ENCODE results near the gene WWOX. TPM values are rescaled to one million over a fixed set of nuclear protein-coding genes. Genes with fewer than 3 reads are reported as not detected.

WWOX gene
- total RNA-seq, 1 experiment from 2014 or later = 35.6 TPM

- H3K9me2 ChIP-seq (ENCODE audit: insufficient read depth) = no peaks in the 10 kb centered on the region
- peaks cover 21% of the 10 kb centered on the region; the same call in 1 of the 2 replicates for H3K4me1 ChIP-seq (replicated peaks; ENCODE audit: insufficient read depth)
- ChIA-PET CTCF (interaction anchor here (0.8 kb wide), 1 partner anchor 18 kb away, joined by 3 read pairs; no protein-coding TSS in a partner anchor), POLR2A (ENCODE audit: unreplicated experiment) (no interaction called here)
- H3K27ac ChIP-seq = 0 out of 2 replicates have a peak overlapping the region, but pooled peaks have one; percentile 30
- H3F3A ChIP-seq (ENCODE audit: insufficient read depth, low read depth) = peaks cover 7% of the 10 kb centered on the region; the same call in 1 of the 2 replicates
- no peak overlapping the region for H2AFZ ChIP-seq
- H3K4me3 ChIP-seq = no peak overlapping the region
- no peaks in the 10 kb centered on the region for H3K79me2 ChIP-seq (ENCODE audit: low read depth)
- intact Hi-C loops (cut with micrococcal nuclease; ENCODE audit: unreplicated experiment) = no loop called here
- no peaks in the 10 kb centered on the region for H3K9me3 ChIP-seq (ENCODE audit: insufficient read depth, low read depth)
- H3K4me2 ChIP-seq = 0 out of 2 replicates have a peak overlapping the region, but pooled peaks have one; percentile 2
- BruUV-seq (replicated peaks) = no TSS peak
- H3K27me3 ChIP-seq (ENCODE audit: insufficient read depth, low read depth) = no peaks in the 10 kb centered on the region
- H4K20me1 ChIP-seq (ENCODE audit: insufficient read depth) = no peaks in the 10 kb centered on the region; the same call in 1 of the 2 replicates
- no peak for DNase-seq
- no peak for TF ChIP-seq CTCF (conservative IDR thresholded peaks at IDR 0.05)
- no peak for TF ChIP-seq EZH2 (IDR thresholded peaks at IDR 0.05; ENCODE audit: low read depth)
- H3K36me3 ChIP-seq (ENCODE audit: low read depth) = no peaks in the 10 kb centered on the region
Measured at GRCh38 chr16:78460428-78460827, 361.0 kb downstream of the WWOX start.

GRCh38 chr16:78461087-78461486 lies 361.6 kb downstream of the WWOX start:
- H3K9me3 ChIP-seq (ENCODE audit: insufficient read depth, low read depth) = no peaks in the 10 kb centered on the region
- H3K27me3 ChIP-seq (ENCODE audit: insufficient read depth, low read depth) = no peaks in the 10 kb centered on the region
- 0 out of 2 replicates have a peak overlapping the region, but pooled peaks have one; percentile 30 for H3K27ac ChIP-seq
- TF ChIP-seq EZH2 (IDR thresholded peaks at IDR 0.05; ENCODE audit: low read depth) = no peak
- TF ChIP-seq CTCF (conservative IDR thresholded peaks at IDR 0.05) = no peak
- CTCF ChIA-PET = no interaction called here
- H3K4me1 ChIP-seq (replicated peaks; ENCODE audit: insufficient read depth) = peaks cover 21% of the 10 kb centered on the region; the same call in 1 of the 2 replicates
- no peak for DNase-seq
- no TSS peak for BruUV-seq (replicated peaks)
- H3K36me3 ChIP-seq (ENCODE audit: low read depth) = no peaks in the 10 kb centered on the region
- 0 out of 2 replicates have a peak overlapping the region, but pooled peaks have one; percentile 2 for H3K4me2 ChIP-seq
- no peaks in the 10 kb centered on the region; the same call in 1 of the 2 replicates for H4K20me1 ChIP-seq (ENCODE audit: insufficient read depth)
- POLR2A ChIA-PET (ENCODE audit: unreplicated experiment) = no interaction called here
- no peaks in the 10 kb centered on the region for H3K79me2 ChIP-seq (ENCODE audit: low read depth)
- intact Hi-C loops (cut with micrococcal nuclease; ENCODE audit: unreplicated experiment) = no loop called here
- no peak overlapping the region for H3K4me3 ChIP-seq
- peaks cover 7% of the 10 kb centered on the region; the same call in 1 of the 2 replicates for H3F3A ChIP-seq (ENCODE audit: insufficient read depth, low read depth)
- no peak overlapping the region for H2AFZ ChIP-seq
- no peaks in the 10 kb centered on the region for H3K9me2 ChIP-seq (ENCODE audit: insufficient read depth)

- peaks cover 21% of the 10 kb centered on the region; the same call in 1 of the 2 replicates for H3K4me1 ChIP-seq (replicated peaks; ENCODE audit: insufficient read depth)
- H3K79me2 ChIP-seq (ENCODE audit: low read depth) = no peaks in the 10 kb centered on the region
- H3K27ac ChIP-seq = 0 out of 2 replicates have a peak overlapping the region, but pooled peaks have one; percentile 30
- POLR2A ChIA-PET (ENCODE audit: unreplicated experiment) = no interaction called here
- intact Hi-C loops (cut with micrococcal nuclease; ENCODE audit: unreplicated experiment) = no loop called here
- peaks cover 7% of the 10 kb centered on the region; the same call in 1 of the 2 replicates for H3F3A ChIP-seq (ENCODE audit: insufficient read depth, low read depth)
- CTCF ChIA-PET = no interaction called here
- BruUV-seq (replicated peaks) = no TSS peak
- no peaks in the 10 kb centered on the region; the same call in 1 of the 2 replicates for H4K20me1 ChIP-seq (ENCODE audit: insufficient read depth)
- H2AFZ ChIP-seq = no peak overlapping the region
- TF ChIP-seq EZH2 (IDR thresholded peaks at IDR 0.05; ENCODE audit: low read depth) (no peak), CTCF (conservative IDR thresholded peaks at IDR 0.05) (no peak)
- no peaks in the 10 kb centered on the region for H3K27me3 ChIP-seq (ENCODE audit: insufficient read depth, low read depth)
- no peak overlapping the region for H3K4me3 ChIP-seq
- H3K9me2 ChIP-seq (ENCODE audit: insufficient read depth) = no peaks in the 10 kb centered on the region
- 0 out of 2 replicates have a peak overlapping the region, but pooled peaks have one; percentile 7 for H3K4me2 ChIP-seq
- DNase-seq = no peak
- H3K9me3 ChIP-seq (ENCODE audit: insufficient read depth, low read depth) = no peaks in the 10 kb centered on the region
- no peaks in the 10 kb centered on the region for H3K36me3 ChIP-seq (ENCODE audit: low read depth)
Measured at GRCh38 chr16:78461496-78462287, 362.2 kb downstream of the WWOX start.

All from PC-9 (cell line).